GM12878 (cell line): ENCODE measurements around the gene DCN. TPM values are rescaled to one million over a fixed set of nuclear protein-coding genes. Genes with fewer than 3 reads are reported as not detected.

Experiments used
- ATAC-seq: fragments of 200-7000 bp; cut with Tn5 transposase; 3 replicates; pipeline ENCODE4 v1.9.1; 2020; ENCODE audit warnings: mild to moderate bottlenecking, moderate library complexity
- BruUV-seq: library from RNA; stranded (reverse); fragments of 400-500 nt; replicated peaks from 2 replicates; lab custom pipeline; 2021; lab: Mats Ljungman, UMichigan
- CTCF ChIA-PET: fragments of 300-600 bp; sonication (Branson Sonifier 250); formaldehyde crosslinking; extraction: SDS; loops from one replicate; lab custom pipeline; 2021; ENCODE audit warnings: inconsistent platforms; lab: Yijun Ruan, JAX
- POLR2A ChIA-PET: fragments of 350-600 bp; formaldehyde crosslinking; extraction: SDS; loops from one replicate; lab custom pipeline; 2021; ENCODE audit warnings: inconsistent platforms; lab: Charles Lee
- RAD21 ChIA-PET: fragments of 300-600 bp; sonication (Branson Sonifier 250); formaldehyde crosslinking; loops from one replicate; lab custom pipeline; 2023; ENCODE audit warnings: antibody characterized with exemption; ENCODE audit not compliant: unreplicated experiment; lab: Charles Lee
- SMC1A ChIA-PET: fragments of 300-600 bp; sonication (Branson Sonifier 250); formaldehyde crosslinking; loops from one replicate; lab custom pipeline; 2023; ENCODE audit not compliant: unreplicated experiment, uncharacterized antibody; lab: Charles Lee
- DNase-seq: peaks from one replicate; pipeline ENCODE4 v3.0.0-alpha.2; 2011; ENCODE audit warnings: low read depth, low spot score
- FAIRE-seq: peaks from 3 replicates; lab custom pipeline; 2011; peaks lifted over from hg19 to GRCh38; lab: Jason Lieb, UNC
- H2AFZ ChIP-seq: 2 replicates; pipeline ENCODE4 v1.6.0; 2011; ENCODE audit warnings: low read depth, low read length, control low read depth; ENCODE audit not compliant: control insufficient read depth
- H3K27ac ChIP-seq: 2 replicates; pipeline ENCODE4 v1.5.1; 2011; ENCODE audit warnings: control low read depth; ENCODE audit not compliant: control insufficient read depth, insufficient read depth
- H3K27me3 ChIP-seq, 2 experiments: replicated peaks in 1 of 2; 2 replicates each; pipeline versions ENCODE4 v1.6.0 to v1.6.1; 2011; ENCODE audit warnings: low read length in 1 of 2; ENCODE audit not compliant: control insufficient read depth in 2 of 2, insufficient read depth in 2 of 2
- H3K36me3 ChIP-seq, 2 experiments: 2 replicates each; pipeline ENCODE4 v1.5.1; 2011; ENCODE audit warnings: low read length in 1 of 2; ENCODE audit not compliant: control insufficient read depth in 2 of 2, insufficient read depth in 2 of 2
- H3K4me1 ChIP-seq: 2 replicates; pipeline ENCODE4 v1.6.1; 2011; ENCODE audit warnings: mild to moderate bottlenecking, low read length, moderate library complexity, mixed read lengths; ENCODE audit not compliant: control insufficient read depth, insufficient read depth
- H3K4me2 ChIP-seq: 2 replicates; pipeline ENCODE4 v1.6.0; 2011; ENCODE audit warnings: control low read depth; ENCODE audit not compliant: control insufficient read depth, insufficient read depth
- H3K4me3 ChIP-seq: fragments of 200-600 bp; sonication (generic); 2 replicates; pipeline ENCODE4 v1.5.1; 2016
- H3K79me2 ChIP-seq: 2 replicates; pipeline ENCODE4 v1.6.0; 2011; ENCODE audit warnings: low read length; ENCODE audit not compliant: control insufficient read depth, insufficient read depth
- H3K9ac ChIP-seq: 2 replicates; pipeline ENCODE4 v1.8.0; 2011; ENCODE audit warnings: low read length, control low read depth, mixed read lengths; ENCODE audit not compliant: control insufficient read depth, insufficient read depth
- H3K9me3 ChIP-seq: replicated peaks from 3 replicates; pipeline ENCODE4 v1.5.1; 2011; ENCODE audit warnings: mild to moderate bottlenecking, low read length; ENCODE audit not compliant: control insufficient read depth, insufficient read depth
- H4K20me1 ChIP-seq: 2 replicates; pipeline ENCODE4 v1.6.0; 2011; ENCODE audit not compliant: control insufficient read depth, insufficient read depth
- ATF7 ChIP-seq: fragments of 450-650 bp; IDR thresholded peaks from 2 replicates; pipeline ENCODE4 v1.6.1; 2016; ENCODE audit warnings: low read depth, mild to moderate bottlenecking
- MYC ChIP-seq: IDR thresholded peaks from 2 replicates; pipeline ENCODE4 v1.6.1; 2011; ENCODE audit warnings: mild to moderate bottlenecking, low read length, moderate library complexity, inconsistent platforms; ENCODE audit not compliant: insufficient read depth, insufficient replicate concordance, insufficient read length, severe bottlenecking
- SMARCA5 ChIP-seq: fragments of 450-650 bp; IDR thresholded peaks from 2 replicates; pipeline ENCODE4 v1.6.1; 2017; ENCODE audit warnings: mild to moderate bottlenecking
- ZNF207 ChIP-seq: fragments of 450-650 bp; IDR thresholded peaks from 2 replicates; pipeline ENCODE4 v1.6.1; 2014; ENCODE audit warnings: antibody characterized with exemption, mild to moderate bottlenecking, borderline replicate concordance
- WGBS: methylation state at CpG from one replicate; pipeline ENCODE4 v1.1.6; 2016; ENCODE audit warnings: low lambda C conversion rate; ENCODE audit not compliant: insufficient replicate concordance, insufficient coverage; ENCODE audit errors: missing lambda C conversion rate; 5-methylcytosine and 5-hydroxymethylcytosine counted together
- in situ Hi-C: fragments of 300-500 bp; cut with MboI; formaldehyde crosslinking; loops from 9 replicates; pipeline ENCODE4 v1.14.3; 2018; ENCODE audit warnings: mixed read lengths
- intact Hi-C: fragments of 100-400 bp; cut with micrococcal nuclease; formaldehyde crosslinking; loops from one replicate; pipeline ENCODE4 v1.14.2; 2022; ENCODE audit not compliant: unreplicated experiment
- polyA plus RNA-seq, 11 experiments: library from polyadenylated mRNA; depleted of rRNA in 4 of 11; unstranded in 6 of 11; stranded (reverse) in 5 of 11; fragments of >200 nt; fragmentation: Nextera tagmentation in 4 of 11; fragmentation: Illumina TruSeq in 1 of 11; extraction: Ambion mirVana in 4 of 11; extraction: Trizol in 1 of 11; gene quantifications; 1 replicate in 1 of 11; 2 replicates in 10 of 11; pipeline versions ENCODE4 v1.2.1 to v1.2.3, GENCODE V29; 2011 to 2016; ENCODE audit warnings: inconsistent platforms in 2 of 11, missing spikeins in 2 of 11, low read depth in 1 of 11
- total RNA-seq, 4 experiments: library from RNA; depleted of rRNA in 3 of 4; stranded (reverse); fragments of >200 nt in 3 of 4; fragmentation: Illumina TruSeq in 1 of 4; extraction: Trizol in 1 of 4; gene quantifications; 2 replicates each; pipeline versions ENCODE4 v1.2.1 to v1.2.3, GENCODE V29; 2013 to 2021
- TF ChIP-seq, protein P1 (sequence below): IDR thresholded peaks from 2 replicates; pipeline ENCODE4 v1.6.1; 2012; ENCODE audit warnings: low read depth, low read length, improper control_type of control experiment

DCN gene
- total and polyA plus RNA-seq, 10 of the 15 experiments (the other 5 are each of a cell fraction or from before 2014, with no cell fraction given): 0.07 to 2.1 (median 0.75) TPM; not detected in 6

DNA sequence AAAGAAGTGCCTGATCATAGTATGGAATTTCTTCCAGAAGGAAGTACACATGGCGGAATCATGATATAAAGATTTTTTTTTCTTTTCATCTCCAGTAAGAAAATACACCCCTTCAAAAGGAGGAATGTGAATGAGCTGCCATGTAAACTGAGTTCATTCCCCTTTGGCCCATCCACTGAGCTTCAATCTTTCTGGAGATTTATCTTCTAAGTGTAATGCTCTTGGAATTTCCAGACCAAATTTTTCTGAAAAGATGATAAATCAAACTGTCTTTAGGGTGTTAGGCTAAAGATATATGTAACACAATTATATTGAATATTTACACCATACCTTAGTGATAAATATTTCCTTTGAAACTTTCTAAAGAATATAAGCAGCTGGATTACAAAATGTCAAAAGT is 5.2 kb downstream of the DCN start:
- Histone ChIP-seq H2AFZ (no peak overlapping the region), H3K79me2 (no peaks in the 10 kb centered on the region), H3K4me1 (no peaks in the 10 kb centered on the region), H3K4me2 (no peak overlapping the region), H3K9me3 (no peaks in the 10 kb centered on the region), H3K27ac (no peak overlapping the region), H4K20me1 (no peaks in the 10 kb centered on the region), H3K36me3 (no peaks in the 10 kb centered on the region), H3K9ac (no peak overlapping the region), H3K4me3 (no peak overlapping the region), H3K27me3 (no peaks in the 10 kb centered on the region)
- intact Hi-C loops: no loop called here
- whole genome bisulfite sequencing: 72% methylated on average over 1 of the region's 1 CpG
- ChIA-PET CTCF (interaction anchor here (0.6 to 3.0 kb wide), 3 partner anchors 12 to 966 kb away, joined by 3 to 20 read pairs (median 3); no protein-coding TSS in a partner anchor), SMC1A (interaction anchor here (1.0 to 1.8 kb wide), 3 partner anchors 8 to 151 kb away, joined by 4 to 5 read pairs (median 5); no protein-coding TSS in a partner anchor), POLR2A (no interaction called here), RAD21 (interaction anchor here (0.6 to 1.9 kb wide), 3 partner anchors 147 to 1817 kb away, joined by 3 to 7 read pairs (median 4); no protein-coding TSS in a partner anchor)
- no TSS peak for BruUV-seq
- ATAC-seq (no peak), FAIRE-seq (no peak), DNase-seq (no peak)
- in situ Hi-C loops: no loop called here
- no peak for TF ChIP-seq ATF7
- no peak for TF ChIP-seq ZNF207
- TF ChIP-seq, protein P1, sequence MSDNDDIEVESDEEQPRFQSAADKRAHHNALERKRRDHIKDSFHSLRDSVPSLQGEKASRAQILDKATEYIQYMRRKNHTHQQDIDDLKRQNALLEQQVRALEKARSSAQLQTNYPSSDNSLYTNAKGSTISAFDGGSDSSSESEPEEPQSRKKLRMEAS: no peak

GRCh38 chr12:91176915-91177314 is 5.7 kb downstream of the DCN start:
- BruUV-seq: no TSS peak
- no peaks in the 10 kb centered on the region for H3K4me1 ChIP-seq
- no peak for TF ChIP-seq MYC
- no peak for TF ChIP-seq SMARCA5
- 34% methylated on average over 3 of the region's 3 CpGs for WGBS
- FAIRE-seq (no peak), ATAC-seq (no peak), DNase-seq (no peak)
- in situ Hi-C loops: no loop called here
- intact Hi-C loops: no loop called here
- no peaks in the 10 kb centered on the region for H3K79me2 ChIP-seq
- no peak overlapping the region for H3K9ac ChIP-seq
- H4K20me1 ChIP-seq: no peaks in the 10 kb centered on the region
- ChIA-PET SMC1A (interaction anchor here (1.0 to 1.8 kb wide), 3 partner anchors 8 to 151 kb away, joined by 4 to 5 read pairs (median 5); no protein-coding TSS in a partner anchor), CTCF (interaction anchor here (1.3 to 3.0 kb wide), 2 partner anchors 149 to 202 kb away, joined by 4 to 20 read pairs; no protein-coding TSS in a partner anchor), POLR2A (no interaction called here), RAD21 (interaction anchor here (1.4 to 1.9 kb wide), 2 partner anchors 148 to 149 kb away, joined by 4 to 7 read pairs; no protein-coding TSS in a partner anchor)
- H3K27me3 ChIP-seq: no peaks in the 10 kb centered on the region
- no peak overlapping the region for H3K4me3 ChIP-seq
- H3K4me2 ChIP-seq: no peak overlapping the region
- no peaks in the 10 kb centered on the region for H3K9me3 ChIP-seq
- H2AFZ ChIP-seq: no peak overlapping the region
- H3K27ac ChIP-seq: no peak overlapping the region
- H3K36me3 ChIP-seq: no peaks in the 10 kb centered on the region
